ENCODE measurements around the gene RPS14.

RPS14 gene

GRCh38 chr5:150451594-150451993 is 2.1 kb upstream of the RPS14 start:
- in situ Hi-C loops (cut with HindIII; ENCODE audit: low pct_unique_long_range_greater_than_20kb, low sequenced_read_pairs): no loop called here
- TF ChIP-seq JUND (IDR thresholded peaks at IDR 0.05; ENCODE audit: low read depth): no peak

GRCh38 chr5:150448952-150449516 is 505 bp downstream of the RPS14 start:
- in situ Hi-C loops (cut with HindIII; ENCODE audit: low pct_unique_long_range_greater_than_20kb, low sequenced_read_pairs): no loop called here
- no peak for DNase-seq (ENCODE audit: low read depth in 1 of 2, low spot score in 1 of 2)
- TF ChIP-seq JUND (IDR thresholded peaks at IDR 0.05; ENCODE audit: low read depth): no peak

More at GRCh38 chr5:150451594-150451993, 2.1 kb upstream of the RPS14 start:
- no peak for DNase-seq (ENCODE audit: low read depth in 1 of 2, low spot score in 1 of 2)

- no peak for TF ChIP-seq JUND (IDR thresholded peaks at IDR 0.05; ENCODE audit: low read depth)
- in situ Hi-C loops (cut with HindIII; ENCODE audit: low pct_unique_long_range_greater_than_20kb, low sequenced_read_pairs): no loop called here
- no peak for DNase-seq (ENCODE audit: low read depth in 1 of 2, low spot score in 1 of 2)
Observed at GRCh38 chr5:150448334-150448733, 1.2 kb downstream of the RPS14 start.

- TF ChIP-seq JUND (IDR thresholded peaks at IDR 0.05; ENCODE audit: low read depth): no peak
- in situ Hi-C loops (cut with HindIII; ENCODE audit: low pct_unique_long_range_greater_than_20kb, low sequenced_read_pairs): no loop called here
- DNase-seq (ENCODE audit: low read depth in 1 of 2, low spot score in 1 of 2): no peak
Observed at GRCh38 chr5:150447188-150447587, 2.4 kb downstream of the RPS14 start.

- no peak for DNase-seq (ENCODE audit: low read depth in 1 of 2, low spot score in 1 of 2)
- TF ChIP-seq JUND (IDR thresholded peaks at IDR 0.05; ENCODE audit: low read depth): no peak
- in situ Hi-C loops (cut with HindIII; ENCODE audit: low pct_unique_long_range_greater_than_20kb, low sequenced_read_pairs): no loop called here
Observed at GRCh38 chr5:150446583-150446982, 3.0 kb downstream of the RPS14 start.

- no peak for DNase-seq (ENCODE audit: low read depth in 1 of 2, low spot score in 1 of 2)
- no peak for TF ChIP-seq JUND (IDR thresholded peaks at IDR 0.05; ENCODE audit: low read depth)
- in situ Hi-C loops (cut with HindIII; ENCODE audit: low pct_unique_long_range_greater_than_20kb, low sequenced_read_pairs): no loop called here
Observed at GRCh38 chr5:150446088-150446487, 3.5 kb downstream of the RPS14 start.

GRCh38 chr5:150444770-150445169 is 4.8 kb downstream of the RPS14 start:
- TF ChIP-seq JUND (IDR thresholded peaks at IDR 0.05; ENCODE audit: low read depth): no peak
- no peak for DNase-seq (ENCODE audit: low read depth in 1 of 2, low spot score in 1 of 2)
- in situ Hi-C loops (cut with HindIII; ENCODE audit: low pct_unique_long_range_greater_than_20kb, low sequenced_read_pairs): no loop called here

- in situ Hi-C loops (cut with HindIII; ENCODE audit: low pct_unique_long_range_greater_than_20kb, low sequenced_read_pairs): no loop called here
- no peak for TF ChIP-seq JUND (IDR thresholded peaks at IDR 0.05; ENCODE audit: low read depth)
- DNase-seq (ENCODE audit: low read depth in 1 of 2, low spot score in 1 of 2): peak in 1 of 2 experiments; percentile 31
Observed at GRCh38 chr5:150443242-150444075, 6.1 kb downstream of the RPS14 start.

- no peak for DNase-seq (ENCODE audit: low read depth in 1 of 2, low spot score in 1 of 2)
- in situ Hi-C loops (cut with HindIII; ENCODE audit: low pct_unique_long_range_greater_than_20kb, low sequenced_read_pairs): no loop called here
- TF ChIP-seq JUND (IDR thresholded peaks at IDR 0.05; ENCODE audit: low read depth): no peak
Observed at GRCh38 chr5:150442699-150443080, 6.8 kb downstream of the RPS14 start.

- TF ChIP-seq JUND (IDR thresholded peaks at IDR 0.05; ENCODE audit: low read depth): no peak
- in situ Hi-C loops (cut with HindIII; ENCODE audit: low pct_unique_long_range_greater_than_20kb, low sequenced_read_pairs): no loop called here
- no peak for DNase-seq (ENCODE audit: low read depth in 1 of 2, low spot score in 1 of 2)
Observed at GRCh38 chr5:150441813-150442698, 7.5 kb downstream of the RPS14 start.

GRCh38 chr5:150440948-150441812 is 8.4 kb downstream of the RPS14 start:
- TF ChIP-seq JUND (IDR thresholded peaks at IDR 0.05; ENCODE audit: low read depth): no peak
- no peak for DNase-seq (ENCODE audit: low read depth in 1 of 2, low spot score in 1 of 2)
- in situ Hi-C loops (cut with HindIII; ENCODE audit: low pct_unique_long_range_greater_than_20kb, low sequenced_read_pairs): no loop called here

Data from T47D (cell line).